Right atrium auricular region (tissue), 2 donors: Measurements from ENCODE around the gene AXIN1. TPM values are rescaled to one million over a fixed set of nuclear protein-coding genes. Genes with fewer than 3 reads are reported as not detected.
A peak's percentile ranks its signal among the peaks of the same experiment; 100 is the strongest.

Source experiments
- DNase-seq: peaks from one replicate; pipeline ENCODE4 v3.0.0-alpha.2; 2019; ENCODE audit warnings: low spot score
- H3K27ac ChIP-seq, 2 donors: fragments of 200-600 bp; sonication (generic); 1 replicate in 1 of 2; 2 replicates in 1 of 2; pipeline ENCODE4 v1.5.1; 2016 to 2019
- H3K27me3 ChIP-seq, 2 donors: fragments of 200-600 bp; sonication (generic); one replicate each; pipeline versions ENCODE4 v1.5.1 to v1.6.0; 2017 to 2019
- H3K36me3 ChIP-seq: fragments of 200-600 bp; sonication (generic); one replicate; pipeline ENCODE4 v1.5.1; 2016
- H3K4me1 ChIP-seq, 2 donors: fragments of 200-600 bp; sonication (generic); one replicate each; pipeline versions ENCODE4 v1.5.1 to v1.6.0; 2017 to 2019
- H3K4me3 ChIP-seq, 2 donors: fragments of 200-600 bp; sonication (generic); 1 replicate in 1 of 2; 2 replicates in 1 of 2; pipeline ENCODE4 v1.5.1; 2017 to 2019; ENCODE audit warnings: mild to moderate bottlenecking in 1 of 2, moderate library complexity in 1 of 2
- H3K9me3 ChIP-seq, 2 donors: fragments of 200-600 bp; sonication (generic); one replicate each; pipeline ENCODE4 v1.5.1; 2019
- total RNA-seq, 2 donors: library from RNA; depleted of rRNA; stranded (reverse); fragments of >200 nt; gene quantifications; one replicate each; pipeline ENCODE4 v1.1.0, GENCODE V29; 2016
- TF ChIP-seq, protein P1 (sequence below), 2 donors: fragments of 200-600 bp; sonication (generic); IDR thresholded peaks; one replicate each; pipeline ENCODE4 v1.5.1; 2019; ENCODE audit warnings: antibody characterized with exemption in 2 of 2

The AXIN1 gene
- total RNA-seq, 2 donors from 2014 or later: 12.9 to 19.4 TPM

DNA sequence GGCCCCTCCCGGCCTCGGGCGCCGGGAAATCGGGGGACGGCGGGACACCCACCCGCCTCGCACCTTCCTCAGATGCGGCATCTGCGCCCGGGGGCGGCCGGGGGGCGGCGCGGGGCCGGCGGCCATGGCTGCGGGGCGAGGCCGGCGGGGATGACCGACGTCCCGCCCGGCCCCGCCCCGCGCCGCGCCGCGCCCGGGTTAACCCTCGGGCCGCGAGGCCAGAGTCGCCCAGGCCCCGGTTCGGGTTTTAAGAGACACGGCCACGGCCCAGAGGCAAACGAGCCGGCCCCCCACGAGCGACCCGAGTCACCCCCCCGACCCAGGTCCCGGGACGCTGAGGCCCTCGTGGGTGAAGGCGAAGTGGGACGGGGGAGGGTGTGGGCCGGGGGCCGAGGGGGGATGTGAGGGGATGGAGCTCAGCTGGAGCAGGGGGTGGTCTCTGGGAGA, 76.7 kb downstream of the AXIN1 start, which contains the start of gene RGS11:
Gene RGS11 (minus strand): TSS at position 159 of the 447 bp plus-strand sequence. CDS start 33 bp downstream, at position 126.
- no peak for DNase-seq
- H3K9me3 ChIP-seq: no peaks in the 10 kb centered on the region

GRCh38 chr16:275041-275641, 77.4 kb downstream of the AXIN1 start:
- peak overlapping the region in 1 of 2 donors; percentile 31 for H3K27ac ChIP-seq
- H3K4me1 ChIP-seq: peaks cover 0 to 24% of the 10 kb centered on the region in 2 donors
- H3K36me3 ChIP-seq: no peaks in the 10 kb centered on the region
- DNase-seq: no peak
- TF ChIP-seq, protein P1, sequence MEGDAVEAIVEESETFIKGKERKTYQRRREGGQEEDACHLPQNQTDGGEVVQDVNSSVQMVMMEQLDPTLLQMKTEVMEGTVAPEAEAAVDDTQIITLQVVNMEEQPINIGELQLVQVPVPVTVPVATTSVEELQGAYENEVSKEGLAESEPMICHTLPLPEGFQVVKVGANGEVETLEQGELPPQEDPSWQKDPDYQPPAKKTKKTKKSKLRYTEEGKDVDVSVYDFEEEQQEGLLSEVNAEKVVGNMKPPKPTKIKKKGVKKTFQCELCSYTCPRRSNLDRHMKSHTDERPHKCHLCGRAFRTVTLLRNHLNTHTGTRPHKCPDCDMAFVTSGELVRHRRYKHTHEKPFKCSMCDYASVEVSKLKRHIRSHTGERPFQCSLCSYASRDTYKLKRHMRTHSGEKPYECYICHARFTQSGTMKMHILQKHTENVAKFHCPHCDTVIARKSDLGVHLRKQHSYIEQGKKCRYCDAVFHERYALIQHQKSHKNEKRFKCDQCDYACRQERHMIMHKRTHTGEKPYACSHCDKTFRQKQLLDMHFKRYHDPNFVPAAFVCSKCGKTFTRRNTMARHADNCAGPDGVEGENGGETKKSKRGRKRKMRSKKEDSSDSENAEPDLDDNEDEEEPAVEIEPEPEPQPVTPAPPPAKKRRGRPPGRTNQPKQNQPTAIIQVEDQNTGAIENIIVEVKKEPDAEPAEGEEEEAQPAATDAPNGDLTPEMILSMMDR (IDR thresholded peaks at IDR 0.05): no peak
- peak overlapping the region; percentile 56 to 61 for H3K4me3 ChIP-seq
- H3K9me3 ChIP-seq: no peaks in the 10 kb centered on the region
- no peaks in the 10 kb centered on the region for H3K27me3 ChIP-seq

More for the DNA sequence above, 76.7 kb downstream of the AXIN1 start, which contains the start of gene RGS11:
- H3K4me1 ChIP-seq: peaks cover 0 to 27% of the 10 kb centered on the region in 2 donors
- no peaks in the 10 kb centered on the region for H3K27me3 ChIP-seq
- H3K27ac ChIP-seq: peak within 1 kb of the TSS; percentile 48 to 60
- H3K36me3 ChIP-seq: no peaks in the 10 kb centered on the region
- TF ChIP-seq, protein P1 (IDR thresholded peaks at IDR 0.05): no peak
- peak within 1 kb of the TSS; percentile 56 to 61 for H3K4me3 ChIP-seq

- DNase-seq: no peak
- Histone ChIP-seq H3K36me3 (no peaks in the 10 kb centered on the region), H3K27me3 (no peaks in the 10 kb centered on the region), H3K27ac (no peak overlapping the region), H3K4me3 (no peak overlapping the region), H3K4me1 (peaks cover 0 to 18% of the 10 kb centered on the region in 2 donors), H3K9me3 (no peaks in the 10 kb centered on the region)
- TF ChIP-seq, protein P1 (IDR thresholded peaks at IDR 0.05): no peak
These were observed 78.7 kb downstream of the AXIN1 start for GRCh38 chr16:273547-274421.

GRCh38 chr16:272633-273546, 79.6 kb downstream of the AXIN1 start:
- no peak overlapping the region for H3K4me3 ChIP-seq
- peaks cover 0 to 18% of the 10 kb centered on the region in 2 donors for H3K4me1 ChIP-seq
- H3K36me3 ChIP-seq: no peaks in the 10 kb centered on the region
- DNase-seq: no peak
- H3K9me3 ChIP-seq: no peaks in the 10 kb centered on the region
- H3K27me3 ChIP-seq: no peaks in the 10 kb centered on the region
- H3K27ac ChIP-seq: no peak overlapping the region
- TF ChIP-seq, protein P1 (IDR thresholded peaks at IDR 0.05): no peak
